Posterior cingulate gyrus (tissue), 11 donors: ENCODE measurements around the gene SAXO2.
"Not testable (repeated sequence)": the region's sequence is repeated elsewhere in the genome, so short reads cannot be mapped to it uniquely, and the experiment has no call there.

Experiments used
- DNase-seq, 10 donors: peaks; one replicate each; pipeline versions ENCODE4 v3.0.0 to v3.0.0-alpha.2; 2020 to 2021; ENCODE audit warnings: mixed read lengths in 3 of 10
- intact Hi-C: fragments of 100-400 bp; cut with DNase I; formaldehyde crosslinking; loops from one replicate; pipeline ENCODE4 v1.15.1; 2023

SAXO2 gene

GRCh38 chr15:82331576-82332304 lies 69.1 kb downstream of the SAXO2 start:
- DNase-seq = peak in 1 of 10 donors; percentile 25
- intact Hi-C loops = not testable (repeated sequence)

DNA sequence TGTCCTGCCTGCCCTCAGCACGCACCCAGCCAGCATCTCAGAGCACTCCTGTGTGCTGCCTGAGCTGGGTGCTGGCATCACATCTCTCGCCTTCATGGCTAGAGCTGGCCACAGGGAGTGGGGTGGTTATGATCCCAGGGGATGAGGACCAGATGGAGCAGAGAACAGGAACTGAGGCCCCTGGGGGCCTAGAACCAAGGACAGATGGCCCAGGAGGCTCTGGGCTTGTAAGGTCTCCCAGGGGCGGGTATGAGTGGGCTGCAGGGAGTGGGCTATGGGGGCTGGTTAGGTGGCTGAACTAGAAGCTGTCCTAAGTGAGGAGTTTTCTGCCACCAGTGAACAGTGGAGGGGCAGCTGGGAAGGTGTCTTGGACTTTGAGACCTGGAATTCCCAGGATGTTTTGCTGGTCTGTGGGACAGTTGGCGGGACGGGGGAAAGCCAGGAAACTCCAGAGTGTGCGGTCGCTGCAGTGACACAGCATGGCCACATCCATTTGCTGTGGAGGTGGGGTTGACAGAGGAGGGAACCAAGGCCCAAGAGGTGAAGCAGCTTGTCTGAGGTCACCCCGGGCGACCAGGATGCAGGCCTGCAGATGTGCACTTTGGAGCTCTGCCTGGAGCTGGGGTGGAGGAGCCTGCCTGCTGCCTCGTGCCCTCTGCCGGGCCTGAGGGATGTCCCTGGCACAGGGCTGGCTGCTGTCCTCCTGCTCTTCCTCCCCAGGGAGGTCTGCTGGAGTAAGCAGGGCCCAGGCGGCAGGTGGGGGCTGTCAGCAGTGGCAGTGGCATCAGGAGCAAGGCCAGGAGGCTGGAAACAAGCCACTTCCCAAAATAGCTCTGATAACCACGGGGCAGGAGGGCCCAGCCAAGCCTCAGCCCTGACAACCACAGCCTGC lies 70.3 kb downstream of the SAXO2 start:
- intact Hi-C loops = not testable (repeated sequence)
- DNase-seq = peak in 3 of 10 donors; percentile 70 to 82 (median 80)

GRCh38 chr15:82333603-82334553 lies 71.3 kb downstream of the SAXO2 start:
- DNase-seq = peak in 2 of 10 donors; percentile 59 to 81
- intact Hi-C loops = not testable (repeated sequence)
